ELF-1 (cell line): ENCODE results near the gene NFATC2.

Experiments used
- DNase-seq: peaks from one replicate; pipeline ENCODE4 v3.0.0-alpha.2; 2016; ENCODE audit warnings: low read depth, low spot score

NFATC2 gene

GRCh38 chr20:51452091-51452613 lies 90.4 kb downstream of the NFATC2 start:
- DNase-seq, result no peak

DNA sequence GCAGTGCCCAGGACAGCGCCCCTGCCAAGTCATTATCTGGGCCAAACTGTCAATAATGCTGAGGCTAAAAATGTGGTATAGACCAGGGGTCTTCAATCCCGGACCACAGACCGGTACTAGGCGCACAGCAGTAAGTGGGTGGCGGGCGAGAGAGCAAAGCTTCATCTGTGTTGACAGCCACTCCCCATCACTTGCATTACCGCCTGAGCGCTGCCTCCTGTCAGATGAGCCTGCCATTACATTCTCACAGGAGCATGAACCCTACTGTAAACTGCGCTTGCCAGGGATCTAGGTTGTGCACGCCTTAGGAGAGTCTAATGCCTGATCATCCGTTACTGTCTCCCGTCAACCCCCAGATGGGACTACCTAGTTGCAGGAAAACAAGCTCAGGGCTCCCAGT lies 91.0 kb downstream of the NFATC2 start:
- DNase-seq, result no peak

DNA sequence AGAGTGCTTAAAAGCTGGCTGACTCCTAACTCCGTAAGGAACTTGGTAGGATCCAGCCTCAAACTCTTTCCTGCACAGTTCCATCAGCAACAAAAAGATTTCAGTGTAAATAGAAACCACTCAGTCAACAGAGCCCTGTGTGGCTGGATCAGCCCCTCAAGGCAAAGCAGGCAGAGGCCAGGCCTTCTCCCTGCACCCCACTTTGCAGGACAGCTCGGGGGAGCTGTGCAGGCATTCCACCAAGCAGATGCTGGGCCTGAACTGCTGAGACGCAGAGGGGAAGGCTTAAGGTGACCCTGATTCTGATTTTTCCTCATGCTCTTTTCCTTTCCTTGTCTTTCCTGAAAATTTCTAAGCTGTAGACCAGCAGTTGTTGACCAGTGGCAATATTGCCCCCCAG lies 91.5 kb downstream of the NFATC2 start:
- no peak for DNase-seq

DNA sequence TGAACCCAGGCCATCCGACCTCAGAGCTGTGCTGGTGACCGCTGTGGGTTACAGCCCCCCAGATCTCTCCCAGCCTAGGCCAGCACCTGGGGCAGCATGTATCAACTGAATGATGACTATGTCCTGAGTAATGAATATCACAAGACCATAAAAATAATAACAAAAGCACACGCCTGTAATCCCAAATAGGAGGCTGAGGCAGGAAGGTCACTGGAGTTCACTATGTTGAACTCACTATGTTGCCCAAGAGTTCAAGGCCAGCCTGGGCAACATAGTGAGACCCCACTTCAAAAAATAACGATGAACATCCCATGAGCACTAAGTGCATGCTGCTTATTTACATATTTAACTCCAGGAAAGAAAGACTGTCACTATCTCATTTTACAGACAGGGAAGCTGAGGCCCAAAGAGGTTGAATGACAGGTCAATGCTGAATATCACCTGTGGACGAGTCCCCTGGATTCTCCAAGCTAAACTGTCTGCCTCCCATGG lies 92.3 kb downstream of the NFATC2 start:
- no peak for DNase-seq

DNA sequence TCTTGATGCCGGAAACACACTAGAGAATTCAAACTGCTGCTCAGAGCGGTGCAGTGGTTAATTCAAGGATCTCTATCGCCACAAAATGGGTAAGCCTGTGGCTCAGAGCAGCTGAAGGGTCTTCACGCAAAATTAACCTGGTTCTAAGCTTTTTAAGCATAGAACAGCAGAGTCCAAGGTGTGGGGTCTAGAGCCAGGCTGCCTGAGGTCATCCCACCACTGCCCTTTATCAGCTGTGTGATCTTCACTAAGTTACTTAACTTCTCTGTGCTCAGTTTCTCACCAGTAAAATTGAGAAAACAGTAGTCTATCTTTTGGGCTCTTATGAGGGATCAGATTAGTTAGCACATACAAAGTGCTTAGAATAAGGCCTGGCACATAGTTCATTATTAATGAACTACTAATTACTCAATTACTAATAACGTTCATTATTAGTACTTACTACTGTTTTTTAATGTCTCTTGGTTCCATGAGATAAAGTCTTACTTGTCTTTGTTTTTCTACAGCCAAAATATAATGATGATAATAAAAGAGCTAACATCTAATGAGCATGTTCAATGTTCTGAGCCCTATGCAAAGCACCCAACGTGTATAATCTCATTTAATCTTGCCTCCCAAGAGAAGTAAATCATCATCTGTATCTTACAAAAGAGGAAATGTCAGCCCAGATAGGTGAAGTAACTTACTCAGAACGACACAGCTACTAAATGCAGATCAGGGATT lies 92.9 kb downstream of the NFATC2 start:
- DNase-seq, result no peak

DNA sequence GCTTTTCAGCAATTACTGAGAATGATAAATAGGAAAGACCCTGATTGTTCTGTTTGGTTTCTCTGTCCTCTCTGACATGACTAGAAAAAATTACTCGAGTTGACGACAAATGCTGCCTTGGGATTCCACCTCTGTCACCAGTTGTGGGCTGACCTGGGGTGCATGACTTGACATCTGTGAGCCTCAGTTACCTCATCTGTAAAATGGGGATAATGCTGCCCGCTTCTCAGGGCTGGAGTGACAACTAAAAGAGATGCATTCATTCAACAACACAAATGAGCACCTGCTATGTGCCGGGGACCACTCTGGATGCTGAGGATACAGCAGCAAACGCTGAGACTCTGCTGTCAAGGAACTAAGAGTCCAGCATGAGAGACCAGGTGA lies 94.8 kb downstream of the NFATC2 start:
- no peak for DNase-seq

GRCh38 chr20:51447097-51447764 lies 95.3 kb downstream of the NFATC2 start:
- peak; percentile 85 for DNase-seq

GRCh38 chr20:51446656-51447055 lies 95.9 kb downstream of the NFATC2 start:
- peak; percentile 81 for DNase-seq

- no peak for DNase-seq
Measured at GRCh38 chr20:51446230-51446629, 96.3 kb downstream of the NFATC2 start.

DNA sequence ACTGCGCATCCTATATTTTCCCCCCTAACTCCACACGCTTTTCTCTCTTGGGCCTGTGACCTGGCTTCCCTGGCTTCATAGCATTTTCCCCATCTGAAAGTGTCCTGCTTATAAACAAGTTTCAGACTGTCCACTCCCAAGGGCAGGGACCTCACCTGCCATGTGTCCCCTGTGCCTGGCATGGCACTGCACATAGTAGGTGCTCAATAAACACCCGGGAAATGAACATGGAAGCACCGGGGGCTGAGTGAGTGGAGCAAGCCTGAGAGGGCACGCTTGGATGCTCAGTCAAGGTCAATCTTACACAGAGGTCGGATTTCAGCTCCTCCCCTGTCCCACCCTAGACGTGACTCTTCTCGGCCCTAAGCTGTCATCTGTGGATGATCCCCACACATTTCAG lies 96.9 kb downstream of the NFATC2 start:
- no peak for DNase-seq

DNA sequence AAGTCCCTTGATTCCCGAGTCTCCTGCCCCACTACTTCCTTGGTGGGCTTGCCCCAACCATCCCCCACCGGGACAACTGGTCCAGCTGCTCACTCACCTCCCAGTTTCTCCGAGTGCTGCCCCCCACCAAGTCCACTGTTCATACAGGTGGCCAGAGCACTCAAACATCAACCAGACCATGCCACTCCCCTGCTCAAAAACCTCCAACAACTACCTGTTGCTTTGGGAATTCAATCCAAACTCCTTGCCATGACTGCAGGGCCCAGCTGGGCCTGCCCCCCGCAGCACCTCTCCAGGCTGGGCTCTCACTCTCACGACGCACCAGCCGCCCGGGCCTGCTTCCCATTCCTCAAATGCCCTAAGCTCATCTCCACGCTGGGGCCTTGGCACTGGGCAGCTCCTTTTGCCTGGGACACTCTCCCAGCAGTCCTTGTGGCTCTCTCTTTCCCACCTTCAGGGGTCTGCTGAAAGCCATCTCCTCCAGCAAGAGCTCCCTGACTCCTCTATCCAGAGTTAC lies 97.5 kb downstream of the NFATC2 start:
- no peak for DNase-seq

DNA sequence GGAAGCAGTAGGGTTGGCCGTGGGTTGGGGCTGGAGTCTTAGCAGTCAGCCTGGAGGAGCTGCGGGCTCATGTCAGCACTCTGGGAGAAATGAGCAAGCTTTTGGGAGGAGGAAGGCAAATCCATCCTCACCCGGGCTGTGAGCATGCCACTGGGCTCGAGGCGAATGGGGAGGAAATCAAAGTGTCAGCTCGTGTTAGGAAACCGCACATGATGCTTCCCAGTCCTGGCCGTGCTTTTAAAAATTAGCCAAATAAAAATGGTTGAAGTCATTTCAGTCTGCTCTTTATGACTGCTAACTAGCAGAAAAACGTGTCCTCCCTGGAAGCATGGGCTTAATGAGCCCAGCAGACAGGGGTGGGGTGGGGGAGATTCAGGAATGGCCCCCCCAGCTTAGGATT lies 98.1 kb downstream of the NFATC2 start:
- no peak for DNase-seq

- no peak for DNase-seq
Measured at GRCh38 chr20:51442602-51443001, 99.9 kb downstream of the NFATC2 start.

DNA sequence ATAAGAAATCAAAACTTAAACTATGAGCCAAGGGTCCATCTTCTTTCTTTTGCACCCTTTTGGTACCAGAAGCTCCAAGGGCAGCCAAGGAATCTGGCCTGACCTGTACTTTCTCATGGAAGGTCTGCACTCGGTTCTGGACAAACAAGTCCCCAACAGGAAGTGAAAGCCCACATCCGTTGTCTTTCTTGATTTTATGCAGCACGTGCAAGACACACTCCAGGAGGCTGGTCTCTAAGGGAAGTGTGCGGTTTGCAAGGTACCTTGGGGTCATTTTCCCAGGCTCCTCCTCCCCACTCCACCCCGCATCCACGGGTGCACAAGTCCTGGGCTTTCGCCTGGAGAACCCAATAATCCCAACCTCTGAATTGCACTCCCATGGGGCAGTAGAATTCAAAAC lies 101.9 kb downstream of the NFATC2 start:
- DNase-seq, result no peak

- no peak for DNase-seq
Measured at GRCh38 chr20:51439160-51439689, 103.3 kb downstream of the NFATC2 start.

DNA sequence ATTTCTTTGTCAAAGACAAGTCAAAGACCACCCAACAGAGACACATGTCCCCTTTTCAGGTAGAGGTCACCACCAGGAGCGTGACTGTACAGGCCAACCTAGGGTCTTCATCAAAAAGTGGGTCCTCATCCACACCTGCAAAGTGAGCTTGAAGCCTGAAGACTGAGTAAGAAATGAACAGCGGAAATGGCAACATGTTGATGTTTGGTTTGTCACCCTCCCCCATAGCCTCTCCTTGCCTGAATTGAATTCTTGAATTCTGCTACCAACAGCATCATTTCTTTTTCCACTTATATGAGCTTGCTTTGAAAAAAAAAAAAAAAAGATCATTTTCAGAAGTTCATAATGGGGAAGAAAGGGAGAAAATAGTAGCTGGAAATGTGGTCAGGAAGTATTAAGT lies 104.4 kb downstream of the NFATC2 start:
- no peak for DNase-seq

GRCh38 chr20:51437182-51437924 lies 105.2 kb downstream of the NFATC2 start:
- DNase-seq, result no peak

DNA sequence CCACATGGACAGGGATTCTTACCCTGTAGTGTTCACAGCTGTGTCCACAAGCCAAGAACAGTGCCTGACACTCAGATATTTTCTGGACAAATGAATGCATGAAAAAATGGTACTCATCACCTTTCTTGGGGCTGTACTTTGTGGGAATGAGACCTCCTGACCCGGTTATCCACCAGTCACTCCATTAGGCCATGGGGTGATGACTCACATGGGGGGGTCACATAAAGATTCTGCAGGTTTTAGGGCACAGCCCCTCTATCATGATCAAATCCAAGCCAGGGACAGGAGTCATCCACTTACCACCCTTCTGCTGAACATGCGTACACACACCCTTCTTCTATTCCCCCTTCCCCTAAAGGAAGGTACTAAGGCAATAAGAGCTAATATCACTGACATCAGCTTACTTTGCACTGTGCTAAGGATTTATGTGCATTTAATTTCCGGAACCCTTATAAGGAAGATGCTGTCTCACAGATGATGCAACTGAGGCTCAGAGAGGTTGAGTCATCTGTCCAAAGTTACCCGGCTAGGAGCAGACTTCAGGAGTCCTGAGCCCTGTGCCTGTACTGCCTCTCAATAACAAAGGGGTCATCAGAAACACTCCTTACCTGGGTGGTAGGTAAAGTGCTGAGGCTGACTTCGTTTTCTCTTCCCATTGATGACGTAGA lies 107.8 kb downstream of the NFATC2 start:
- DNase-seq, result no peak

- no peak for DNase-seq
Measured at GRCh38 chr20:51434026-51434425, 108.5 kb downstream of the NFATC2 start.

DNA sequence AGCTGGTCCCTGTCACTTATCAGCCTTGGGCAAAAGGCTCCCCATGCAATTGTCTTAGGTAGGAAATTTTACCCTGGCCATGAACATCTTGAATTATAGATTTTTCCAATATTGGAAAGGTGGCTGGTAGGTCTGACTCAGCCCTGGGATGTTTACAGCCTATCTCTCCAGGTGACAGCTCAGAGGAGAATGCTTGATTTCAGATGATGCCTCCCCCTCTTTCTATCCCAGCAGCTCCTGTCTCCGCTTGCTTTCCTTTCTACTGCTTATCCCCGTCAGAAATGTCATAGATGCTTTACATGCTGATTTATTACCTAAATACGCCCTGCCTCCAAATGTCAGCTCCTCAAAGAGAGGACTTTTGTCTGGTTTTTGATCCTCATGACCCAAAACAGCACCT lies 109.6 kb downstream of the NFATC2 start:
- DNase-seq, result no peak

GRCh38 chr20:51432251-51432784 lies 110.2 kb downstream of the NFATC2 start:
- no peak for DNase-seq
